GM13976 (cell line): Measurements from ENCODE around the gene MPC1.
"Not testable (repeated sequence)": the region's sequence is repeated elsewhere in the genome, so short reads cannot be mapped to it uniquely, and the experiment has no call there.

Experiments used
- DNase-seq: peaks from one replicate; pipeline ENCODE4 v3.0.0; 2012; ENCODE audit warnings: low spot score
- in situ Hi-C: fragments of 300-500 bp; cut with MboI; formaldehyde crosslinking; loops from one replicate; pipeline ENCODE4 v1.12.0; 2022; ENCODE audit warnings: low sequenced_read_pairs, mixed read lengths, inconsistent platforms; ENCODE audit not compliant: unreplicated experiment
- TF ChIP-seq, protein P1 (sequence below): IDR thresholded peaks from 2 replicates; pipeline ENCODE4 v1.5.1; 2012; ENCODE audit warnings: borderline replicate concordance, mild to moderate bottlenecking; ENCODE audit not compliant: insufficient read depth; ENCODE audit errors: extremely low read depth, missing control alignments, control extremely low read depth

MPC1 gene

DNA sequence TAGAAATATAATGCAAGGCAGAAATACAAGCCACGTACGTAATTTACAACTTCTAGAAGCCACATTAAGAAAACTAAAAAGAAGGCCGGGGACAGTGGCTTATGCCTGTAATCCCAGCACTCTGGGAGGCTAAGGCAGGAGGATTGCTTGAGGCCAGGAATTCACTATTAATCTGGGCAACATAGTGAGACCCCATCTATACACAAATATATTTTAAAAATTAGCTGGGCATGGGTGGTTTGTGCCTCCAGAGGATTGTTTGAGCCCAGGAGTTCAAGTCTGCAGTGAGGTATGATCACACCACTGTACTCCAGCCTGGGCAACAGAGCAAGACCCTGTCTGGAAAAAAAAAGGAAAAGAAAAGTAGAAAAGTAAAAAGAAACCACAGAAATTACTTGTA, 12.3 kb downstream of the MPC1 start:
- in situ Hi-C loops: no loop called here
- no peak for DNase-seq
- TF ChIP-seq, protein P1, sequence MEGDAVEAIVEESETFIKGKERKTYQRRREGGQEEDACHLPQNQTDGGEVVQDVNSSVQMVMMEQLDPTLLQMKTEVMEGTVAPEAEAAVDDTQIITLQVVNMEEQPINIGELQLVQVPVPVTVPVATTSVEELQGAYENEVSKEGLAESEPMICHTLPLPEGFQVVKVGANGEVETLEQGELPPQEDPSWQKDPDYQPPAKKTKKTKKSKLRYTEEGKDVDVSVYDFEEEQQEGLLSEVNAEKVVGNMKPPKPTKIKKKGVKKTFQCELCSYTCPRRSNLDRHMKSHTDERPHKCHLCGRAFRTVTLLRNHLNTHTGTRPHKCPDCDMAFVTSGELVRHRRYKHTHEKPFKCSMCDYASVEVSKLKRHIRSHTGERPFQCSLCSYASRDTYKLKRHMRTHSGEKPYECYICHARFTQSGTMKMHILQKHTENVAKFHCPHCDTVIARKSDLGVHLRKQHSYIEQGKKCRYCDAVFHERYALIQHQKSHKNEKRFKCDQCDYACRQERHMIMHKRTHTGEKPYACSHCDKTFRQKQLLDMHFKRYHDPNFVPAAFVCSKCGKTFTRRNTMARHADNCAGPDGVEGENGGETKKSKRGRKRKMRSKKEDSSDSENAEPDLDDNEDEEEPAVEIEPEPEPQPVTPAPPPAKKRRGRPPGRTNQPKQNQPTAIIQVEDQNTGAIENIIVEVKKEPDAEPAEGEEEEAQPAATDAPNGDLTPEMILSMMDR: no peak

DNA sequence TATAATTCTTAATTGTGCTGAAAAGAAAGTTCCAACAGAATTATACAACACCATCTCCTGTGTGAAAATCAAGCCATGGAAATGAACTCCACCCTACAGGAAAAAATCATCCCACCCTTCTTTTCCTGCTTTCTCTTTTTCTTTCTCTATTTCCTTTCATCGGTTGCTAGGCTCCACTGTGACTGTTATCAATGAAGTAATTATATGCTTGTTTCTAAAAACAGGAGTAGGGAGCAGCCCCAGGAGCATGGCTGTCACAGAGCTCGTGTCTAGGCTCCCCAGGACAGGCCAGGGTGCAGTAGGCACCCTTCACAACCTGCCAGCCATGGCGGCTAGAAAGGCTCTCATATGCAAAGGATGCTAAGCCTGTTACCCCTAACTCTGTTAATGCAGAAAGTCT, 13.0 kb downstream of the MPC1 start:
- no peak for DNase-seq
- TF ChIP-seq, protein P1: no peak
- in situ Hi-C loops: no loop called here

DNA sequence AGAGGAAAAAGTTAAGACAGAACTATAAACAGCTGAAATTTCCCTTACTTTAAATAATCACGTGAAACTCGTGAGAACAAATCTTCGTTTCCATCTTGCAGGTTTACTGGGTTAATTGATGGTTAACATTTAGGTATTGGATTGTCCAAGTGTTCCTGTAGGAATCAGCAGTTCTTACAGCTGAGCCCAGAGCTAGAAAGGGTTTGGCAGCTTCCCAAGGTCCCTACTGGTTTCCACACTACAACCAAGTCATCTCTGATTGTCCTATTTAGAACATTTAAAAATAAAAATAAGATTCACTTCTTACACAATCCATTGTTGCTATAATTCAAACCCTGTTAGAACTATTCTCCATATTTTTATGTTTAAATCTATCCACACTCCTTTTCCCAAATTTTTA, 15.8 kb downstream of the MPC1 start:
- TF ChIP-seq, protein P1: no peak
- DNase-seq: no peak
- in situ Hi-C loops: no loop called here

DNA sequence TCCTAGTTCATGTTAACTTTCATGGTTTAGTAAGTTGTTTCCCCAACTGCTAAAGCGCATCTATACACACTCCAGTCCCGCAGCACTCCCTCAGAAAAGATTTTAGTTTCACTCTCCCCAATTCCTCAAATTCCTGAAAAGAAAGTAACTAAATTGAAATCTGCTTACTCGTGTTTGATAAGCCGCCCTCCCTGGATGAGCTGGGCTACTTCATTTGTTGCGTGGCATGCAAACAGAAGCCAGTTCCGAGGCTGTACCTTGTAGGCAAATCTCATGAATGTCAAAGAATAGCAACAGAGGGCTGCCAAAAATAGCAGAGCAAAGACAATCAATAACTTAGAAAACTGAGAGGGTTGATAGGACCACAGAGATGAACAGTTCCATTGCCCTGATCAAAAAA, 16.9 kb downstream of the MPC1 start:
- in situ Hi-C loops: no loop called here
- no peak for DNase-seq
- TF ChIP-seq, protein P1: no peak

DNA sequence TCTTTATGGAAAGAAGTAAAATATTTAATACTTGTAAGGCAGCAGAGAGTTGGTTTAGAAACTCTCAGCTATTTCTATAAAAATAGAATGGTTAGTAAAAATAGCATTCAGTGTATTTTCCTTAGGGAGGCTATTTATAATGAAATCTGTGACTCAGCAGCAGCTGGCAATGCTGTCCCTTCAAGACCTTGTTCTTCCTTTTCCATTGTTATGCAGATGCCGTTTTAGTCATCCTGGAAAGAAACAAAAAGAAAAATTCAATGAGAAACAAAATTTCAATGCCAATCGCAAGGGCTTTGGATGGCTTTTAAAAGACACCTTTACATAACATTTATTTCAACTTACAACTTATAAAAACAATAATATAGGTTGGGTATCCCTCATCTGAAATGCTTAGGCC, 17.5 kb downstream of the MPC1 start:
- no peak for DNase-seq
- TF ChIP-seq, protein P1: no peak
- in situ Hi-C loops: no loop called here

DNA sequence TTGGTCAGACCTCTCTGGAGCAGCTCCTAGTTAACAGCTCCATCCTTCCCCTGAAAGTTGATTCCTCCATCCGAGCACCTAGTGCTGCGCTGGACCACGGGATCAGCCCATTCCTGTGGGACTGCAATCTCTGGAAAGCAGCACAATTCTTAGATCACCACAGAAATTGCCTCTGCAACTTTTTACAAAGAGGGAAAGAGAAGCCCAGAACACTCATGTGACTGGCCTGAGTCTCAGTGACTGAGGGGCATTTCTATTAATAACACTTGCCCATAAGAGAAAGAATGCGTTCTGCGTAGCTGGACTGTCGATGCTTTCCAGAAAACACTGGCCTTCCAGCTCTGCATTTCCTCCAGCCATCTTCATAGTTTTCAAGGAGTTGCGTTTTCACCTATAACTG, 18.3 kb downstream of the MPC1 start:
- TF ChIP-seq, protein P1: no peak
- no peak for DNase-seq
- in situ Hi-C loops: no loop called here

DNA sequence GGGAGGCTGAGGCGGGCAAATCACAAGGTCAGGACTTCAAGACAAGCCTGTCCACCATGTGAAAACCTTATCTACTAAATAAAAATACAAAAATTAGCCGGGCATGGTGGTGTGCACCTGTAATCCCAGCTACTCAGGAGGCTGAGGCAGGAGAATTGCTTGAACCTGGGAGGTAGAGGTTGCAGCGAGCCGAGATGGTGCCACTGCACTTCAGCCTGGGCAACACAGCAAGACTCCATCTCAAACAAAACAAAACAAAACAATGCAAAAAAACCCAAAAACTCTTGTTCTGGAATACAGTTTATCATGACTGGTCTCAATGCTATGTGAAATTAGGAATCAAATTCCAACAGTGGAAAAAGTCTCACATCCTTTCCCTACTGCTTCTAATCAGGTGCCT, 20.3 kb downstream of the MPC1 start:
- in situ Hi-C loops, DNase-seq: not testable (repeated sequence)
